C4-2B (cell line): ENCODE measurements around the gene MYL7.

Experiments
- H3K27ac ChIP-seq: fragments of 450-650 bp; 2 replicates; pipeline ENCODE4 v1.5.1; 2017
- CTCF ChIP-seq: fragments of 450-650 bp; conservative IDR thresholded peaks from 2 replicates; pipeline ENCODE4 v1.5.1; 2017; ENCODE audit warnings: mild to moderate bottlenecking
- ZFX ChIP-seq: fragments of 450-650 bp; IDR thresholded peaks from 2 replicates; pipeline ENCODE4 v1.6.1; 2017

Gene MYL7

DNA sequence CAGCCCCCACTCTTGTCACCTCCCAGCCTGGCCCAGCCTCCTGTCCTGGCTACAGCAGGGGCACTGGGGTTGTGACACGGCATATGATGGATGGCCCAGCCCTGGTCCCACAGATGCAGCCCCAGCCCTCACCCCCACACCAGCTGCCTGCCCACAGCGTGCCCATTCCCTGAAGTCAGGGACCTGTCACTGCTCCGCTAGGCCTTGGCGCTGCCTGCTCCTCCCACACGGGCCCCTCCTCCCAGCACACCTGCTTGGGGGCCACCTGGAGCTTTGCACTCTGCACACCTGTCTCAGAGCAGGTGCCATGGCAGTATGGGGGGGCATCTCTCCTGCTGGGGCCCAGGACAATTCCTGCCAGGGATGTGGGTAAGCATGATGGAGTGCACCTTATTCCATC lies 44.6 kb upstream of the MYL7 start:
- TF ChIP-seq CTCF (no peak), ZFX (no peak)
- no peak overlapping the region for H3K27ac ChIP-seq

DNA sequence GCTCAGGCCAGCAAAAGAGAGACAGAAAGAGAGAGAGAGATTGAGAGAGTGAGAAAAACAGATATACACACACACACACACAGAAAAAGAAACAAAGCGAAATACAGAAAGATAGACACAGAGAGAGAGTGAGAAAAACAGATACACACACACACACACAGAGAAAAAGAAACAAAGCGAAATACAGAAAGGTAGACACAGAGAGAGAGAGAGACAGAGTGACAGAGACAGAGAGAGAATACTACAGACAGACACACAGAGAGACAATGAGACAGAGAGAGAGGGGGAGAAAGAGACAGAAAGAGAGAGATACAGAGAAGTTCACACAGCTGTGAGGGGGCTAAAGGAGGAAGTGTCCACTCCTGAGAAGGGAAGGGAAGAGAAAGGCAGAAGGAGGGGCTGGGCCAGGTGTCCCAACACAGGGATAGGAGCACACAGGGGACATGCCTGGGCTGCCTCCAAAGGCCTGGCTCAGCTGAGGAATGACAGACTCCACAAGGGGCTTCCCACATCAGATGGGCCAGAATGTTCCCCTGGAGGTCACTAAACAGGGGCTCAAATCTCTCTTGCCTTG lies 43.8 kb upstream of the MYL7 start:
- TF ChIP-seq CTCF: no peak
- no peak for TF ChIP-seq ZFX
- H3K27ac ChIP-seq: no peak overlapping the region

- H3K27ac ChIP-seq: no peak overlapping the region
- TF ChIP-seq ZFX (no peak), CTCF (no peak)
Observed at GRCh38 chr7:44184206-44184872, 43.2 kb upstream of the MYL7 start.

DNA sequence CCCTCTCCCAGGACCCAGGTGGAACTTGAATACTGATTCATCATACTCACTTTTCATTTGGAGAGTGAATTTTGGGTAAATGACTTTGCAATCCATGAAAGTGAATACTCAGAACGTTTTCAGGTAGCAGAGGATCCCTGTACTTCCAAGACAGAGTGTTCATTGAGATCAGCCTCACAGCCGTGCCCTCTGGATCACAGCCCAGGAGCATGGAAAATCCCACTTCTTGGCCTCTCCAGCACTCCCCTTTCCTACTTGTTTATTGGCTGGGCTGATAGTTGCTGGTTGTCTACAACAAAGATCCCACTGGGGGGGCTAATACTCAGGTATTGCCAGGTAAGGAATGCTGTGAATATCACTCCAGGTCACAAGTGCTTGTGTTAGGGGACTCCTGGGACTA lies 42.3 kb upstream of the MYL7 start:
- TF ChIP-seq CTCF: no peak
- TF ChIP-seq ZFX: no peak
- no peak overlapping the region for H3K27ac ChIP-seq

DNA sequence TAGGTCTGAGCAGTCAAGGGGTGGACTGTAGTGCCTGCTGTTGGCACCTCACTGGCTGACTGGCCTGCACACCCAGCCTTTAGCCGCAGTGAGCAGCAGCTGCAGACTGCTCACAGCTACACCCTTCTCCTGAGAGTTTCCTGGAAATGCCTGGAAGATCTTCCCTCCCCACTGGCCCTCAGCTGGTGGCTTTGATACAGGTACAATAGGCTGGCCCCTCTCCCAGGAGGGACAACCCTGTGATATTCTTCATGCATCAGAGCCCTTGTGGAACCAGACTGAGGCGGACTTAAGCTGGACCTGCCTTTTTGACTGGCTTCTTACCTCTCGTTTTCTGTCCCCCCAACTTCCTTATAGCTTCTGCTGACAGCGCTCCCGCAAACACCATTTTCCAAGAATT lies 41.7 kb upstream of the MYL7 start:
- H3K27ac ChIP-seq: no peak overlapping the region
- TF ChIP-seq ZFX (no peak), CTCF (no peak)

- H3K27ac ChIP-seq: no peak overlapping the region
- TF ChIP-seq CTCF (no peak), ZFX (no peak)
Observed at GRCh38 chr7:44180631-44181030, 39.5 kb upstream of the MYL7 start.

DNA sequence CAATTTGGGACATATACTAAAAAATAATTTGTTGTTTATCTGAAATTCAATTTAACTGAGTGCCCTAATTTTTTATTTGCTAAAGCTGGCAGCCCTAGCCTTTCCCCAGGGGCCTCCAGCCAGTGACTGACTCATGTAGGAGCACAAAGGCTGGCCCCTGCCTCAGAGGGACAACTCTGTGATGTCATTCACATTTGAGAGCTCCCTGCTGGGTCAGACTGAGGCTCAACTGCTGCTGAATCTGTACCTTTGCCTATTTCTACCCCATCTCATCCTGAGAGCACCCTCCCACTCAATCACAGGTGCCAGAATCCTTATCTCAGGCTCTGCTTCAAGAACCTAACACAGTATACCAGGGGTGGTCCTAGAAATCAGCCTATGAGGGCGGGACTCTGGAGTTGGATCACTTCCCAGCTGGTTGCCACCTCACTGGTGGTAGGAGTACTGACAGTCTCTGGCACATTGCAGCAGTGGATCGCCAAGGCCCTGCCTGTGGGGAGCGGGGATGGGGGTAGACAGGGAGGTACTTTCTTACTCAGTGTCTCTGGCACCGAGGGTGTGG lies 36.5 kb upstream of the MYL7 start:
- TF ChIP-seq ZFX: no peak
- no peak for TF ChIP-seq CTCF
- no peak overlapping the region for H3K27ac ChIP-seq
